ENCODE measurements around the gene FBXL7. TPM values are rescaled to one million over a fixed set of nuclear protein-coding genes. Genes with fewer than 3 reads are reported as not detected.

FBXL7 gene
- total and polyA plus RNA-seq, 2 of the 8 experiments (the other 6 are each of a cell fraction or from before 2014, with no cell fraction given) = 17.7 to 17.8 TPM

- Histone ChIP-seq H2BK20ac (ENCODE audit: low read length) (no peak overlapping the region), H3K27me3 (replicated peaks in 1 of 4; ENCODE audit: control insufficient read depth in 3 of 4, extremely low read depth in 1 of 4, insufficient read depth in 3 of 4, low read length in 3 of 4) (no peaks in the 10 kb centered on the region), H3K4me3 (ENCODE audit: extremely low read depth in 1 of 4, insufficient read depth in 2 of 4, low read depth in 3 of 4, low read length in 4 of 4) (no peak overlapping the region), H3K56ac (replicated peaks; ENCODE audit: insufficient read length, low read depth, low read length) (no peak overlapping the region), H2BK120ac (replicated peaks; ENCODE audit: low read depth, low read length) (no peak overlapping the region), H2BK15ac (ENCODE audit: low read length) (no peak overlapping the region), H3K14ac (ENCODE audit: insufficient read length) (no peak overlapping the region), H3K36me3 (ENCODE audit: control insufficient read depth in 2 of 4, insufficient read depth in 4 of 4, low read length in 3 of 4) (no peaks in the 10 kb centered on the region), H3K23me2 (ENCODE audit: low read depth, low read length) (no peaks in the 10 kb centered on the region), H2AK5ac (ENCODE audit: low read depth, low read length) (no peak overlapping the region), H3K4me2 (ENCODE audit: insufficient read depth in 1 of 2, low read depth in 2 of 2, low read length in 2 of 2) (no peak overlapping the region), H4K91ac (replicated peaks; ENCODE audit: insufficient read length, low read length) (no peak overlapping the region), H3K79me1 (ENCODE audit: low read depth, low read length) (no peaks in the 10 kb centered on the region; the same call in 1 of the 2 replicates), H3K79me2 (ENCODE audit: control insufficient read depth in 1 of 2, insufficient read depth in 2 of 2, low read length in 2 of 2) (no peaks in the 10 kb centered on the region; a peak in 1 of 4 replicates), H4K8ac (ENCODE audit: extremely low read depth, insufficient read depth, low read length) (no peak overlapping the region), H2BK5ac (ENCODE audit: low read depth, low read length) (no peak overlapping the region), H3K23ac (ENCODE audit: insufficient read length) (no peak overlapping the region), H2BK12ac (ENCODE audit: low read depth, low read length) (no peak overlapping the region), H4K20me1 (replicated peaks in 1 of 2; ENCODE audit: control insufficient read depth in 1 of 2, insufficient read depth in 2 of 2, low read length in 2 of 2) (no peaks in the 10 kb centered on the region), H3K4ac (replicated peaks; ENCODE audit: insufficient read length, low read depth, low read length) (no peak overlapping the region), H3K9ac (replicated peaks in 1 of 4; ENCODE audit: extremely low read depth in 1 of 4, low read depth in 3 of 4, low read length in 3 of 4) (no peak overlapping the region), H4K5ac (ENCODE audit: insufficient read length, low read depth, low read length) (no peak overlapping the region), H2AFZ (ENCODE audit: low read length) (no peak overlapping the region), H3K4me1 (replicated peaks in 1 of 4; ENCODE audit: control insufficient read depth in 3 of 4, insufficient read depth in 4 of 4, low read length in 3 of 4) (peaks cover 0 to 3% (median 1%) of the 10 kb centered on the region in 4 experiments; a peak in 1 of 7 replicates), H3K18ac (ENCODE audit: extremely low read depth, low read length) (no peak overlapping the region), H3K9me3 (ENCODE audit: insufficient read depth in 2 of 2, low read depth in 1 of 2, low read length in 1 of 2) (no peaks in the 10 kb centered on the region), H3K27ac (ENCODE audit: low read depth, low read length) (no peak overlapping the region)
- DNase-seq (ENCODE audit: low read depth in 1 of 2, low spot score in 2 of 2) = no peak
- no peak for TF ChIP-seq CHD2 (IDR thresholded peaks at IDR 0.05; ENCODE audit: low read length)
- no peak for TF ChIP-seq EGR1 (IDR thresholded peaks at IDR 0.05; ENCODE audit: borderline replicate concordance, low read depth, low read length)
- TF ChIP-seq POLR2A (IDR thresholded peaks at IDR 0.05; ENCODE audit: control extremely low read depth in 1 of 2, low read depth in 2 of 2, low read length in 2 of 2) = no peak
- TF ChIP-seq EZH2 (IDR thresholded peaks at IDR 0.05; ENCODE audit: low read depth, low read length, severe bottlenecking) = no peak
- POLR2A ChIA-PET (ENCODE audit: partially characterized antibody) = no interaction called here
- 86% methylated on average over 10 of the region's 11 CpGs; no CpG with 5 or more reads in 1 of the 2 experiments for WGBS, 2 experiments (ENCODE audit: extremely low coverage in 1 of 2, insufficient coverage in 1 of 2, insufficient read length in 1 of 2, insufficient replicate concordance in 2 of 2, low coverage in 1 of 2, low lambda C conversion rate in 2 of 2, missing lambda C conversion rate in 1 of 2)
- CTCF ChIA-PET (ENCODE audit: partially characterized antibody) = interaction anchor here (1.0 kb wide), 1 partner anchor 246 kb away, joined by 3 read pairs; no protein-coding TSS in a partner anchor
- no peak for FAIRE-seq
Observed at GRCh38 chr5:15929611-15930263, 429.8 kb downstream of the FBXL7 start.

Measured in H1 (cell line).